Measurements from ENCODE around the gene RPS23.

Gene RPS23

DNA sequence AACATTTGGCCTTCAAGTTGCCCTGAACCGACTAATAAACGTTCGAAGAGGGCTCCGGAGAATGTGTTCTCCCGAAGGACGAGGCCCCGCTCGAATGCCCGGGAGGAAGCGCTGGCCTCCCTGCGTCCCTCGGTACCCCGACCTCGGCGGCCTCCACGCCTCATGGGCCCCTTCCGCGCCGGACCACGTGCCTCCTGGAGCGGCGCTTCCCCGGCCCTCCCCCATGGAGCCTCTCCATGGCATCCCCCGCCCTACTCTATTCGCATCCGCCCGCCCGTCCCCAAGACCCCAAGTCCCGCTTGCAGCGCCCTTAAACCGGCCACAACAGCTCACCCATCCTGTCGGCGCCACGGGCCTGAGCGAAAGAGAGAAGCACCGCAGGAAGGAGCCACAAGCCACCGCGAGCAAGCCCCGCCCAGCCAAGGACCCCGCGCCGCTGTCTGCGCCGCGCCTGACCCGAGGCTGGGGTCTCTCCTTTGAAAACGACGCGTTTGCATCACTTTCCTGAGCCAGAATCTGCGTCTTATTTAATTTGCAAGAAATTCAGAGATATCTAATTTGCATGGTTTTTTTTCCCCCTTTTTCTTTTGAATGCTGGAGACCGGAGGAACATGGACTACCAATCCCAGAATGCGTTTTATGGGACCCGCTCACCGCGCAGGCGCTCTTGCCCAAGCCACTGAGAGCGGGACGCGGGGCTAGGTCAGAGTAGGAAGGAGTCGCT lies at the start of gene RPS23:
TSS of gene RPS23 (minus strand) at position 368 of the 724 bp plus-strand sequence. CDS start at position 337, 31 bp downstream.
- FAIRE-seq (peak; percentile 94), DNase-seq (ENCODE audit: insufficient read length, low spot score) (peak; percentile 62)

GRCh38 chr5:82327941-82328340 lies 49.8 kb upstream of the RPS23 start:
- no peak for DNase-seq (ENCODE audit: insufficient read length, low spot score)
- FAIRE-seq, result no peak

DNA sequence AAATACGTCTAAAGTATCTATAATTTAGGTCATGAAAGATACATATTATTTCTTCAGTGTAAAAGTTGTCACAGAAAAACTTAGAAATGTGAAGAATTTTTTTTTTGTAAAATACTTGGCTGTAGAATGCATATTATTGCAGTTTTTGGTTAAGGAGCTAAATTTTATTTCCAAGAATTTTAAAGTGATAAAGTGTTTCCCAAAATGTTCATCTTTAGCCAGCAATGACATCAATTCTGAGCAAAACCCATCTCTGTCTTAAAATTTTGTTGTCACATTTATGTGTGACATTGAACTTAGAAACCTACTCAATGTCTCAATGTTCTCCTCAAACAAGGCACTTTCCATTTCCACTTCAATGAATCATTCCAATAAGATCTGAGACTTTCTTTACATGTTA lies 47.8 kb upstream of the RPS23 start:
- DNase-seq (ENCODE audit: insufficient read length, low spot score) (no peak), FAIRE-seq (no peak)

DNA sequence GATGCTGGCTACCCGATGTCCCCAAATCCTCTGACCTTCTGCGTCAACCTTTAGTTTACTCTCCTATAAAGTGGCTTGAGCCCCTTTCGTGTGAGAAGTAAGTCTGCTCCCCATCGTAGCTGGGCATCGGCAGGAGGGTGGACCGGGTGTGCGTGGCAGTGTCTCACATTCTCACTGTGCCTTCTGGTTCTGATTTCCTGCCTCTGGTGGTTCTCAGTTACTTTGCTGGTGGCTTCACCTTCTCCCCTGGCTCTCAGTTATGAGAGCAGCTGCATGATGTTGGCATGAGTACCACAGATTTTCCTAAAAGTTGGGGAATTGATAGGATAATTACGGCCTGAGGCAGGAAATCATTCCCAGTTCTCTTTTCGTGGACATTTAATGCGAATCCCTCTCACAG lies 47.0 kb upstream of the RPS23 start:
- FAIRE-seq (no peak), DNase-seq (ENCODE audit: insufficient read length, low spot score) (no peak)

- DNase-seq (ENCODE audit: insufficient read length, low spot score), result no peak
Observed at GRCh38 chr5:82320966-82321365, 42.8 kb upstream of the RPS23 start.

DNA sequence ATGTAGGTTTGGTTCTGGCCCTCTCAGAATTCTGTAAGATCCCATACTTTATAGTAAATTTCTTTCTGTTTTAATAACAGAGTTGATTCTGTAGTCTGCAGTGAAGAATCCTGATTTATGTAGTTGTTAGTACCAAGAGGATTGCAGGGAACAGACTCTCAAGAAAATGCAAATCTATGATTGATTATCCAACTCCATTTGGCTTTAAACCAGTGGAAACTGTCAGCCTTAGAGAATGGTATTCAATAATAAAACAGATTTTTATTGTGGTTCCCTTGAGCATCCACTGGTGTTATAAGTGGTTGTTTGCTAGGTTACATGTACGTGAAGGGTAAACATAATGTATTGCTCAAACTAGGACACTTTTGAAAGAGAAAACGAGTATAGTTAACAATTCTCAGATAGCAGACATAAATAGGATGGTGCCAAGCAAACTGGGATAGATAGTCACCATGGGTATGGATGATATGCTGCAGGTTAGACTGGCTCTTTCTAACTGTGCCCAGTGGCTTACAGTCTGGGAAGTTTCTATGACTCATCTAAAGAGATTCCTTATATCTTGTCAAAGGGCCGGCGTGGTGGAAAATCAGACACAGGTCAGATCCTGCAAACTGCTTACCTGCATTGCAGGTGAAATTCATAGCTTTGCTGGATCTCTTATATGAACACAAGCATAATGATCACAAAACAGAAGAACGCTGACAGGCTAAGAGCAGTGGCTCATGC lies 41.7 kb upstream of the RPS23 start:
- no peak for FAIRE-seq

More at GRCh38 chr5:82320966-82321365, 42.8 kb upstream of the RPS23 start:
- FAIRE-seq, result no peak

DNA sequence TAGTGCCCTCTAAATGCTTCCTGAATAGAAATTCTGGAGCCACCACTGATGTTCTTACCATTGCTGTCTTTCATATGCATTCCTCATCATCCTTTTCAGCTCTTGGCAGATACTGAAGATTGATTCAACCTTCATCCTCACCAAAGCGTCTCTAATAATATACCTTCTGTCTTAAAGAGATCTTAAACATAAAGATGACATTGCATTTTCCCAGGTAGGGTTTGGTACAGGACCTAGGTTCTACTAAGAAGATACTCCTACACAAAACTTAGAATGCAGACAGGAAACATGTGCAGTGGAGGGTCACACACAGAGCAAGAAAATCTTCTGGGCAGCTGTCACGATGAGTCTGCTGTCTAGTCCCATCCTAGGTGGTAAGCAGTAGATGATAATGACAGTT lies 41.0 kb upstream of the RPS23 start:
- no peak for FAIRE-seq
- DNase-seq (ENCODE audit: insufficient read length, low spot score), result no peak

More for the DNA sequence above, 41.7 kb upstream of the RPS23 start:
- no peak for DNase-seq (ENCODE audit: insufficient read length, low spot score)

- DNase-seq (ENCODE audit: insufficient read length, low spot score) (no peak), FAIRE-seq (no peak)
Observed at GRCh38 chr5:82314964-82315758, 37.0 kb upstream of the RPS23 start.

DNA sequence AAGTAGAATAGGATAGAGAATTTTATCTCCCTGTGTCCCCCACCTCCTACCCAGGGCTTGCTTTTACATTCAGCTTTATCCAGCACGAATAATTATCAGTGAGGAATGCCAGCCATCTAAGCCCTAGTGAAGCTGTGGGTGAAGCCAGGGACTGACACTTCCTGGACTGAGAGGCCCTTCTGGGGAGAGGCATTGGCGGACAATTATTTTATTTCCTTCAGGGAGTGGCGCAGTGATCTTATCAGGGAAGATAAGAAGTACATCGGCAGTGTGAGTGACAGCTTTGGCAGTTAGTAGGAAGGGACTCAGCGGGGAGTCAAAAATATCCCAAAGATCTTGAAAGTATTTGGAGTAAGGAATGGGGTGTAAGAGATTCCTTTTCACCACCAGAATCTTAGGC lies 34.9 kb upstream of the RPS23 start:
- no peak for FAIRE-seq

GRCh38 chr5:82312373-82312856 lies 34.3 kb upstream of the RPS23 start:
- DNase-seq (ENCODE audit: insufficient read length, low spot score) (peak; percentile 4), FAIRE-seq (peak; percentile 14)

More for the DNA sequence above, 34.9 kb upstream of the RPS23 start:
- no peak for DNase-seq (ENCODE audit: insufficient read length, low spot score)

- no peak for DNase-seq (ENCODE audit: insufficient read length, low spot score)
- no peak for FAIRE-seq
Observed at GRCh38 chr5:82309091-82309531, 31.0 kb upstream of the RPS23 start.

GRCh38 chr5:82308416-82308815 lies 30.3 kb upstream of the RPS23 start:
- no peak for FAIRE-seq

DNA sequence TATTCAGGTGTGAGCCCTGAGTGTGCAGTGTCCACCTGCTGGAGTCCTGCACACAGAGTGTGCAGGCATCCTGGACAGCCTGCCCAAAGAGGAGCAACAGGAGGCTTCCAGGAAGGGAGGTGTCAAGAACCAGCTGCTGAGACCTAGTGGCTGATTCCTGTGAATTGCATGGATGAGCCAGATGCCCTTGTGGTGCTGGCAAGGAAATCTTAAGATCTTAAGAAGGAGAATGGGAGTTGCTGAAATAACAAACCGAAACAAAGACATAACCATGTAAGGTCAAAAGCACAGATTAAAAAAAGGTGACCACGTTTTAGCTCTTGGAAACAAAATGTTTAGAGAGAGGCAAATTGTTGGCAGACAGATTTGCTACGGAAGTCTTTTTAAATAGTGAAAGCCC lies 29.3 kb upstream of the RPS23 start:
- FAIRE-seq, result no peak
- no peak for DNase-seq (ENCODE audit: insufficient read length, low spot score)

More at GRCh38 chr5:82308416-82308815, 30.3 kb upstream of the RPS23 start:
- DNase-seq (ENCODE audit: insufficient read length, low spot score), result no peak

DNA sequence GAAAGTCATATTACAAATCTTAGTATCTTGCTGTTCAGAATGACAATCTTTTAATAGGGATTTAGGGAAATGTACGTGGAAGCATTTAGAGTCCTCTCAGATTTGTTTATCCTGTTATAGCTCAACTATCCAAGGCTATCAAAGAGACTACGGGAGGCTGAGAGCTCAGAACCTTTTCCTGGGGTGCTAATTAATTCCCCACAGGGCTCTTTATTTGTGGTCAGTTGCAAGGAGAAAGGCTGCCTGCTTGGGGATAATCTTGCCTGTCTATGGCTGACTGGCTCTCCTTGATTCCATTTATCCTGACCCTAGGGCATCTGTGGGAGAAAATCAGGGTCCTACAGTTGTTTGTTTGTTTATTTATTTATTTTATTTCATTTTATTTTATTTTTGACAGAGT lies 28.0 kb upstream of the RPS23 start:
- FAIRE-seq (no peak), DNase-seq (ENCODE audit: insufficient read length, low spot score) (no peak)

- FAIRE-seq, result no peak
- DNase-seq (ENCODE audit: insufficient read length, low spot score), result no peak
Observed at GRCh38 chr5:82301190-82301589, 23.0 kb upstream of the RPS23 start.

DNA sequence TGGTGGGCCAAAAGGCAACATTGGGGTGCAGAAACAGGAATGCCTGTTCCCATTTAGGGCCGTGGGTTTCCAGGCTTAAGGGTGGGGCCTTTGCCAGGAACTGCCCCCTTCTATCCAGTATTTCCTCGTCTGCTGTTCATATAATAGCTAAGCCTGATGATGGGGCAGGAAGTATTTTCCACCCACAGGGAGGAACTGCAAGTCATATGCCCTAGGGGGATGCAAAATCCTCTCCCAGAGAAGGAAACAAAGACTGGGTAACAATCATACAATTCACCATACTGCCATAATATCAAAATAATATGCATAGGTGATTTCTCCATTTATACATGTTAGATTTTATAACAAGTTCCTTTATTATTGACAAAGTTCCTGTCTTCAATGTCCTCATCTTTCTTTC lies 20.5 kb upstream of the RPS23 start:
- no peak for FAIRE-seq

GRCh38 chr5:82297711-82298110 lies 19.6 kb upstream of the RPS23 start:
- no peak for FAIRE-seq
- DNase-seq (ENCODE audit: insufficient read length, low spot score), result no peak

More for the DNA sequence above, 20.5 kb upstream of the RPS23 start:
- DNase-seq (ENCODE audit: insufficient read length, low spot score), result no peak

DNA sequence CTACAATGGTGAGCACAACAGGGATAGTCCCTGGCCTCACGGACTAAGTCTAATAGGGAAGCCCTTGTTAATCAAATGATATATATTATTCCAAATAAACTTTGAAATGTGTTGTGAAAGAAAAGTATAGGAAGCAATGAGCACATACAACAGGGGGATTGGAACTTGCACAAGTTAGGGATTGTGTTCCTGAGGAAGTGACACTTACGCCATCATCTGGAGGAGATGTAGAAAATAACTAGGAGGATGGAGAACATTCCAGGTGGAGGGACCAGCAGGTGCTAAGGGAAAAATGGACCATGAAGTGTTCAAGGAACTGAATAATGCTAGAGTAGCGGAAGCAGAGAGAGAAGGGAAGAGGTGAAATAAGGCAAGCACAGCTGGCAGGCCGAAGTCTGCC lies 18.8 kb upstream of the RPS23 start:
- DNase-seq (ENCODE audit: insufficient read length, low spot score) (no peak), FAIRE-seq (no peak)

- DNase-seq (ENCODE audit: insufficient read length, low spot score), result no peak
- no peak for FAIRE-seq
Observed at GRCh38 chr5:82295959-82296531, 17.9 kb upstream of the RPS23 start.

- DNase-seq (ENCODE audit: insufficient read length, low spot score) (no peak), FAIRE-seq (no peak)
Observed at GRCh38 chr5:82295144-82295543, 17.0 kb upstream of the RPS23 start.

- DNase-seq (ENCODE audit: insufficient read length, low spot score) (no peak), FAIRE-seq (no peak)
Observed at GRCh38 chr5:82291420-82291819, 13.3 kb upstream of the RPS23 start.
